Esophagus muscularis mucosa (tissue), 3 donors: Measurements from ENCODE around the gene MIEF2.

Experiments used
- POLR2A ChIP-seq: fragments of 450-650 bp; IDR thresholded peaks from one replicate; pipeline ENCODE4 v1.6.1; 2017; ENCODE audit warnings: antibody characterized with exemption, moderate library complexity, mild to moderate bottlenecking, low read depth
- POLR2AphosphoS5 ChIP-seq, 2 donors: sonication (generic); formaldehyde crosslinking; IDR thresholded peaks; one replicate each; pipeline ENCODE4 v1.6.1; 2017; ENCODE audit warnings: antibody characterized with exemption in 2 of 2
- TF ChIP-seq, protein P1 (sequence below), 3 experiments: fragments of 200-600 bp in 2 of 3; fragments of 450-650 bp in 1 of 3; sonication (generic) in 2 of 3; IDR thresholded peaks; one replicate each; pipeline ENCODE4 v1.5.1; 2017 to 2019; ENCODE audit warnings: antibody characterized with exemption in 3 of 3, mild to moderate bottlenecking in 2 of 3, moderate library complexity in 1 of 3

DNA sequence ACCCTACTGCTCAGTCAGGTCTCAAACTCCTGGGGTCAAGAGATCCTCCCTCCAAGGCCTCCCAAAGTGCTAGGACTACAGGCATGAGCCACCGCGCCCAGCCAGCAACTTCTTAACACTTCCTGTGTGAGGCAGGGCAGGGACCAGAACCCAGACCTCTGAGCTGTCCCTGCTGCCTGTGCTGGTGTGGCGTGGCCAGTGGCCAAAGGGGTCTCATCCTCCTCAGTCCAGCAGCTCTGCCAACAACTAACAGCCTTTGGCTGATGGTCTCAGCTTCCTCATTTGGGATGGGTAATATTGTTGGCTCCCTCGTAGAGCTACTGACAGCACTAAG is 36.4 kb upstream of the MIEF2 start:
- TF ChIP-seq, protein P1, sequence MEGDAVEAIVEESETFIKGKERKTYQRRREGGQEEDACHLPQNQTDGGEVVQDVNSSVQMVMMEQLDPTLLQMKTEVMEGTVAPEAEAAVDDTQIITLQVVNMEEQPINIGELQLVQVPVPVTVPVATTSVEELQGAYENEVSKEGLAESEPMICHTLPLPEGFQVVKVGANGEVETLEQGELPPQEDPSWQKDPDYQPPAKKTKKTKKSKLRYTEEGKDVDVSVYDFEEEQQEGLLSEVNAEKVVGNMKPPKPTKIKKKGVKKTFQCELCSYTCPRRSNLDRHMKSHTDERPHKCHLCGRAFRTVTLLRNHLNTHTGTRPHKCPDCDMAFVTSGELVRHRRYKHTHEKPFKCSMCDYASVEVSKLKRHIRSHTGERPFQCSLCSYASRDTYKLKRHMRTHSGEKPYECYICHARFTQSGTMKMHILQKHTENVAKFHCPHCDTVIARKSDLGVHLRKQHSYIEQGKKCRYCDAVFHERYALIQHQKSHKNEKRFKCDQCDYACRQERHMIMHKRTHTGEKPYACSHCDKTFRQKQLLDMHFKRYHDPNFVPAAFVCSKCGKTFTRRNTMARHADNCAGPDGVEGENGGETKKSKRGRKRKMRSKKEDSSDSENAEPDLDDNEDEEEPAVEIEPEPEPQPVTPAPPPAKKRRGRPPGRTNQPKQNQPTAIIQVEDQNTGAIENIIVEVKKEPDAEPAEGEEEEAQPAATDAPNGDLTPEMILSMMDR (IDR thresholded peaks at IDR 0.05) = no peak
- no peak for TF ChIP-seq POLR2AphosphoS5 (IDR thresholded peaks at IDR 0.05)
- TF ChIP-seq POLR2A = no peak
